GM12873 (cell line): ENCODE data around the gene FNDC10.

Experiments used
- CTCF ChIP-seq: IDR thresholded peaks from 2 replicates; pipeline ENCODE4 v1.5.1; 2012; ENCODE audit warnings: low read depth, mild to moderate bottlenecking, moderate library complexity, low read length, control low read depth; ENCODE audit not compliant: insufficient read depth; ENCODE audit errors: missing control alignments

The FNDC10 gene

GRCh38 chr1:1558591-1558990 is 41.3 kb downstream of the FNDC10 start:
- TF ChIP-seq CTCF = no peak

GRCh38 chr1:1556505-1556904 is 43.4 kb downstream of the FNDC10 start:
- TF ChIP-seq CTCF = no peak

DNA sequence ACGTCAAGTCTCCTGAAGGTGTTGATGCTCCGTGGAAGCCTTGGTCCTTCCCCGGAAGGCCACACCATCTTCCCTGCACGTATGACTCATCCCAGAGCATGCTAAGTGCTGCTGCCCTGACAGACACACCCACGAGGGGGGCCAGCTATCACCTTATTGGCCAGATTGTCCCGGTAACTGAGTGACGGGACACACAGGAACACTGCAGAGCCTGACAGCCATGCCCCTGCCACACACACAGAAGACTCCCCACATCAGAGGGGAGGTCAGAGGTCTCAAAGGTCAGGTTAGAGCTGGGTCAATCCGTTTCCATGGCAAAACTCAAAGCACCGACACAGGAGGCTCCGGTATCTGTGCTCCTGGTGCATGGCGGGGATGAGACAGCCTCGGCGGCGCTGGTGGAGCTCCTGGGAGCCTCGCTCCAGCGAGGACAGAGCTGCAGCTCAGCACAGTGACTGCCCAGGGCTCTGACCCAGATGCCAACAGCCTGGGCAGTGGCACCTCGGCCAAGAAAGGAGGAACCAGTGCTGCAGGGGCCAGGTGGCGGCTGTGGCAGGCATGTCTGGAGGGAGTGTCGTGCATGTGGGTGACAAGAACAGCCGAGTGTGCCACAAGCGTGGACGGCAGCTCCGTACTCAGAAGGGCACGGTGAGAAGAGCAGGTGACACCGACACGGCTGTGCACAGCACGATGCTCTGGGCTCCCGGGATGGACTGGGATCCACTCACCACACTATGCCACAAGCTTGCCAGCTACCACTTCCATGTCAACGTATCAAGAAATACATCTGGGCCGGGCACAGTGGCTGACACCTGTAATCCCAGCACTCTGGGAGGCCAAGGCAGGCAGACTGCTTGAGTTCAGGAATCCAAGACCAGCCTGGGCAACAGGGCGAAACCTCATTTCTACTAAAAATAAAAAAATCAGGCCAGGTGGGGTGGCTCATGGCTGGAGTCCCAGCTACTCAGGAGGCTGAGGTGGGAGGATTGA is 44.7 kb downstream of the FNDC10 start:
- TF ChIP-seq CTCF = no peak

DNA sequence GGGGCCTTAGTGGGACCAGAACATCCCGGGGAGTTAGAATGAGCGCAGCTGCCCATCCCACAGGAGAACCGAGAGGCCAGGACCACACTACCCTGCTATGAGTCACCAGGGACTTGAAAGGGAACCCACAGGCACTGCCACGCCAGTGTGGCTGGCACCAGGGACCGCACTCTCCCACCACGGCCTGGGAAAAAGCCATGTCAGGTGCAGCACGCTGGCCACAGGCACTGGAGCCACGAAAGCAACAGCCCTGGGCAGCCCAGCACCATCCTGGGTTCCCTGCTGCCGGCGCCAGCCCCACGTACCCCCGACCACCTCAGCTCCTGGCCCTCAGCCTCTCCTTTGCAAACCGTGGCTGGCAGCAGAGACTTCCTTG is 45.4 kb downstream of the FNDC10 start:
- no peak for TF ChIP-seq CTCF

- TF ChIP-seq CTCF = no peak
Measured at GRCh38 chr1:1553821-1554494, 46.0 kb downstream of the FNDC10 start.

DNA sequence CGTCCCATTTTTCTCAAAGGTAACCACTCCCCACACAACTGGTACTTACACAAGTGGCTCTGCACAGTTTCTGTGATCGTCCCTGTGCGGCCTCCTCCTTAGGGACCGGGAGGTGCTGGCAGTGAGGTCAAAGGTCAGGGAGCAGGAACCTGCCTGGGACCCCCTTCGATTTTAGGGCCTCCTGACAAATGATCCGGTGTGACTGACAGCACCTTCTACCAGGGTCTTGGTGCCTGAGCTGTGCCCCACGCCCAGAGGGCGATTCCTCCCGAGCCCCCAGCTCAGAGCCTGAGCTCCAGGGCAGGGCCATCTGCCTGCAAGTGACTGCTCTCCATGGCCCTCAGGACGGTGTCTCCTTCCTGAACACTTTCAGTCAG is 47.7 kb downstream of the FNDC10 start:
- no peak for TF ChIP-seq CTCF

- TF ChIP-seq CTCF = no peak
Measured at GRCh38 chr1:1551524-1552262, 48.2 kb downstream of the FNDC10 start.
